ENCODE data around the gene PIP5K1C. TPM values are rescaled to one million over a fixed set of nuclear protein-coding genes. Genes with fewer than 3 reads are reported as not detected.

PIP5K1C gene
- total and polyA plus RNA-seq, 10 of the 15 experiments (the other 5 are each of a cell fraction or from before 2014, with no cell fraction given) = 0.39 to 19.6 (median 5.3) TPM

DNA sequence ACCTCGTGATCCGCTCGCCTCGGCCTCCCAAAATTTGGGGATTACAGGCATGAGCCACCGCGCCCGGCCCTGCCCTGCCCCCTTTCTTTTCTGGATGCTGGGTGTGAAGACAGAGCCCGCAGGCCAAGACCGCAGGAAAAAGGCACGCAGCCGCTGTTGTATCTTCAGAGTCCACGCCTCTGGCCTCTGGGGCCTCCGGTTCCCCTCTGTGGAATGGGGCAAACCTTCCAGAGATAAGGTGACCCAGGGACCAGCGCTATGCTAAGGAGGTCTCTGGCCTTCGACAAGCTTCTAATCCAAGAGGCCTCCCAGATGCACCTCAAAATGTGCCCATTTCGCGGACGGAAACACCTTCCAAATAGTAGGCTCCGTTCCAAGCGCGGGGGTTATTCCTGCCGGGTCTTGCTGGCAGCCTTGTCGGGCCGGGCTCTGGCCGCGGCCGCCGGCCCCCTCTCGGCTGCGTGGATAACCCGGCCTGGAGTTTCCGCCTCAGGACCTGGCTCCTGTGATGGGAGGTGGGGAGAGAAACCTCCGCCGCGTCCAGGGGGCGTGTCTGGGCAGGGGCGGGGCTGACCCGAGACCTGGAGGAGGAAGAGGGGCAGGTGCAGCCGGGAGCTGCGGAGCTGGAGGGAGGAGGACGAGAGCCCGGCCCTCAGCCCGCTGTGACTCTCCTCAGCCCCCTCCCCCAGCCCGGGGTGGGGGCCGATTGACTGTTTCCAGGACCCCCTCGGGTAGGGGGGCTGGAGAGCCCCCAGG is 21.0 kb upstream of the PIP5K1C start (continued):
- TF ChIP-seq, protein P1, sequence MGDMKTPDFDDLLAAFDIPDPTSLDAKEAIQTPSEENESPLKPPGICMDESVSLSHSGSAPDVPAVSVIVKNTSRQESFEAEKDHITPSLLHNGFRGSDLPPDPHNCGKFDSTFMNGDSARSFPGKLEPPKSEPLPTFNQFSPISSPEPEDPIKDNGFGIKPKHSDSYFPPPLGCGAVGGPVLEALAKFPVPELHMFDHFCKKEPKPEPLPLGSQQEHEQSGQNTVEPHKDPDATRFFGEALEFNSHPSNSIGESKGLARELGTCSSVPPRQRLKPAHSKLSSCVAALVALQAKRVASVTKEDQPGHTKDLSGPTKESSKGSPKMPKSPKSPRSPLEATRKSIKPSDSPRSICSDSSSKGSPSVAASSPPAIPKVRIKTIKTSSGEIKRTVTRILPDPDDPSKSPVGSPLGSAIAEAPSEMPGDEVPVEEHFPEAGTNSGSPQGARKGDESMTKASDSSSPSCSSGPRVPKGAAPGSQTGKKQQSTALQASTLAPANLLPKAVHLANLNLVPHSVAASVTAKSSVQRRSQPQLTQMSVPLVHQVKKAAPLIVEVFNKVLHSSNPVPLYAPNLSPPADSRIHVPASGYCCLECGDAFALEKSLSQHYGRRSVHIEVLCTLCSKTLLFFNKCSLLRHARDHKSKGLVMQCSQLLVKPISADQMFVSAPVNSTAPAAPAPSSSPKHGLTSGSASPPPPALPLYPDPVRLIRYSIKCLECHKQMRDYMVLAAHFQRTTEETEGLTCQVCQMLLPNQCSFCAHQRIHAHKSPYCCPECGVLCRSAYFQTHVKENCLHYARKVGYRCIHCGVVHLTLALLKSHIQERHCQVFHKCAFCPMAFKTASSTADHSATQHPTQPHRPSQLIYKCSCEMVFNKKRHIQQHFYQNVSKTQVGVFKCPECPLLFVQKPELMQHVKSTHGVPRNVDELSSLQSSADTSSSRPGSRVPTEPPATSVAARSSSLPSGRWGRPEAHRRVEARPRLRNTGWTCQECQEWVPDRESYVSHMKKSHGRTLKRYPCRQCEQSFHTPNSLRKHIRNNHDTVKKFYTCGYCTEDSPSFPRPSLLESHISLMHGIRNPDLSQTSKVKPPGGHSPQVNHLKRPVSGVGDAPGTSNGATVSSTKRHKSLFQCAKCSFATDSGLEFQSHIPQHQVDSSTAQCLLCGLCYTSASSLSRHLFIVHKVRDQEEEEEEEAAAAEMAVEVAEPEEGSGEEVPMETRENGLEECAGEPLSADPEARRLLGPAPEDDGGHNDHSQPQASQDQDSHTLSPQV (IDR thresholded peaks at IDR 0.05) = no peak
- no peak for TF ChIP-seq SMAD1 (IDR thresholded peaks at IDR 0.05; ENCODE audit: low read depth, partially characterized antibody)
- TF ChIP-seq KLF5 (IDR thresholded peaks at IDR 0.05; ENCODE audit: partially characterized antibody) = peak; percentile 74
- peak; percentile 48; the same call in 1 of the 2 replicates for TF ChIP-seq NR2C1 (IDR thresholded peaks at IDR 0.05)
- TF ChIP-seq MYC (IDR thresholded peaks at IDR 0.05; ENCODE audit: insufficient read depth, insufficient read length, insufficient replicate concordance, low read length, severe bottlenecking) = no peak
- no peak for TF ChIP-seq ZNF384 (IDR thresholded peaks at IDR 0.05; ENCODE audit: borderline replicate concordance, low read depth, low read length)
- TF ChIP-seq, protein P2, sequence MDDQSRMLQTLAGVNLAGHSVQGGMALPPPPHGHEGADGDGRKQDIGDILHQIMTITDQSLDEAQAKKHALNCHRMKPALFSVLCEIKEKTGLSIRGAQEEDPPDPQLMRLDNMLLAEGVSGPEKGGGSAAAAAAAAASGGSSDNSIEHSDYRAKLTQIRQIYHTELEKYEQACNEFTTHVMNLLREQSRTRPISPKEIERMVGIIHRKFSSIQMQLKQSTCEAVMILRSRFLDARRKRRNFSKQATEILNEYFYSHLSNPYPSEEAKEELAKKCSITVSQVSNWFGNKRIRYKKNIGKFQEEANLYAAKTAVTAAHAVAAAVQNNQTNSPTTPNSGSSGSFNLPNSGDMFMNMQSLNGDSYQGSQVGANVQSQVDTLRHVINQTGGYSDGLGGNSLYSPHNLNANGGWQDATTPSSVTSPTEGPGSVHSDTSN (IDR thresholded peaks at IDR 0.05; ENCODE audit: insufficient replicate concordance, low read depth, low read length) = no peak
- 0 out of 2 replicates have a peak, but pooled peaks have one; percentile 32 for TF ChIP-seq RB1 (IDR thresholded peaks at IDR 0.05; ENCODE audit: borderline replicate concordance)
- TF ChIP-seq, protein P3, sequence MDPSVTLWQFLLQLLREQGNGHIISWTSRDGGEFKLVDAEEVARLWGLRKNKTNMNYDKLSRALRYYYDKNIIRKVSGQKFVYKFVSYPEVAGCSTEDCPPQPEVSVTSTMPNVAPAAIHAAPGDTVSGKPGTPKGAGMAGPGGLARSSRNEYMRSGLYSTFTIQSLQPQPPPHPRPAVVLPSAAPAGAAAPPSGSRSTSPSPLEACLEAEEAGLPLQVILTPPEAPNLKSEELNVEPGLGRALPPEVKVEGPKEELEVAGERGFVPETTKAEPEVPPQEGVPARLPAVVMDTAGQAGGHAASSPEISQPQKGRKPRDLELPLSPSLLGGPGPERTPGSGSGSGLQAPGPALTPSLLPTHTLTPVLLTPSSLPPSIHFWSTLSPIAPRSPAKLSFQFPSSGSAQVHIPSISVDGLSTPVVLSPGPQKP (IDR thresholded peaks at IDR 0.05; ENCODE audit: low read depth, low read length) = 0 out of 2 replicates have a peak, but pooled peaks have one; percentile 21
- TF ChIP-seq, protein P4, sequence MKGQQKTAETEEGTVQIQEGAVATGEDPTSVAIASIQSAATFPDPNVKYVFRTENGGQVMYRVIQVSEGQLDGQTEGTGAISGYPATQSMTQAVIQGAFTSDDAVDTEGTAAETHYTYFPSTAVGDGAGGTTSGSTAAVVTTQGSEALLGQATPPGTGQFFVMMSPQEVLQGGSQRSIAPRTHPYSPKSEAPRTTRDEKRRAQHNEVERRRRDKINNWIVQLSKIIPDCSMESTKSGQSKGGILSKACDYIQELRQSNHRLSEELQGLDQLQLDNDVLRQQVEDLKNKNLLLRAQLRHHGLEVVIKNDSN (IDR thresholded peaks at IDR 0.05; ENCODE audit: borderline replicate concordance, extremely low read length, insufficient read depth, low read depth, low read length) = no peak
- TF ChIP-seq, protein P5, sequence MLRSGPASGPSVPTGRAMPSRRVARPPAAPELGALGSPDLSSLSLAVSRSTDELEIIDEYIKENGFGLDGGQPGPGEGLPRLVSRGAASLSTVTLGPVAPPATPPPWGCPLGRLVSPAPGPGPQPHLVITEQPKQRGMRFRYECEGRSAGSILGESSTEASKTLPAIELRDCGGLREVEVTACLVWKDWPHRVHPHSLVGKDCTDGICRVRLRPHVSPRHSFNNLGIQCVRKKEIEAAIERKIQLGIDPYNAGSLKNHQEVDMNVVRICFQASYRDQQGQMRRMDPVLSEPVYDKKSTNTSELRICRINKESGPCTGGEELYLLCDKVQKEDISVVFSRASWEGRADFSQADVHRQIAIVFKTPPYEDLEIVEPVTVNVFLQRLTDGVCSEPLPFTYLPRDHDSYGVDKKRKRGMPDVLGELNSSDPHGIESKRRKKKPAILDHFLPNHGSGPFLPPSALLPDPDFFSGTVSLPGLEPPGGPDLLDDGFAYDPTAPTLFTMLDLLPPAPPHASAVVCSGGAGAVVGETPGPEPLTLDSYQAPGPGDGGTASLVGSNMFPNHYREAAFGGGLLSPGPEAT (IDR thresholded peaks at IDR 0.05; ENCODE audit: low read depth) = peak; percentile 94
- peak; percentile 45; the same call in 1 of the 2 replicates for TF ChIP-seq LARP7 (IDR thresholded peaks at IDR 0.05)
- TF ChIP-seq, protein P6, sequence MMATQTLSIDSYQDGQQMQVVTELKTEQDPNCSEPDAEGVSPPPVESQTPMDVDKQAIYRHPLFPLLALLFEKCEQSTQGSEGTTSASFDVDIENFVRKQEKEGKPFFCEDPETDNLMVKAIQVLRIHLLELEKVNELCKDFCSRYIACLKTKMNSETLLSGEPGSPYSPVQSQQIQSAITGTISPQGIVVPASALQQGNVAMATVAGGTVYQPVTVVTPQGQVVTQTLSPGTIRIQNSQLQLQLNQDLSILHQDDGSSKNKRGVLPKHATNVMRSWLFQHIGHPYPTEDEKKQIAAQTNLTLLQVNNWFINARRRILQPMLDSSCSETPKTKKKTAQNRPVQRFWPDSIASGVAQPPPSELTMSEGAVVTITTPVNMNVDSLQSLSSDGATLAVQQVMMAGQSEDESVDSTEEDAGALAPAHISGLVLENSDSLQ (IDR thresholded peaks at IDR 0.05) = peak; percentile 34; the same call in 1 of the 2 replicates
- TF ChIP-seq ZSCAN29 (IDR thresholded peaks at IDR 0.05) = peak; percentile 94
- TF ChIP-seq ASH2L (IDR thresholded peaks at IDR 0.05; ENCODE audit: borderline replicate concordance, low read depth) = no peak
- peak; percentile 50 for TF ChIP-seq IKZF1 (conservative IDR thresholded peaks at IDR 0.05)
- TF ChIP-seq YBX1 (IDR thresholded peaks at IDR 0.05) = no peak
- peak in 1 of 2 experiments; percentile 30; a peak in 1 of 4 replicates for TF ChIP-seq BHLHE40 (IDR thresholded peaks at IDR 0.05; ENCODE audit: borderline replicate concordance in 1 of 2, low read depth in 2 of 2, low read length in 1 of 2)
